PC-9 (cell line): ENCODE data around the gene ZNF462. TPM values are rescaled to one million over a fixed set of nuclear protein-coding genes. Genes with fewer than 3 reads are reported as not detected.

Experiments used
- BruUV-seq: library from RNA; stranded (reverse); fragments of 400-500 nt; replicated peaks from 2 replicates; lab custom pipeline; 2021; lab: Mats Ljungman, UMichigan
- CTCF ChIA-PET: fragments of 300-600 bp; sonication (Branson Sonifier 250); formaldehyde crosslinking; loops from one replicate; lab custom pipeline; 2022; ENCODE audit warnings: antibody characterized with exemption; lab: Charles Lee
- POLR2A ChIA-PET: fragments of 300-600 bp; sonication (Branson Sonifier 250); formaldehyde crosslinking; loops from one replicate; lab custom pipeline; 2022; ENCODE audit warnings: antibody characterized with exemption; ENCODE audit not compliant: unreplicated experiment; lab: Charles Lee
- DNase-seq, 2 experiments: peaks; one replicate each; pipeline versions ENCODE4 v3.0.0 to v3.0.0-alpha.2; 2015 to 2022; ENCODE audit warnings: mixed read lengths in 1 of 2
- H2AFZ ChIP-seq: fragments of 200-600 bp; sonication (generic); 2 replicates; pipeline ENCODE4 v1.8.1; 2017; ENCODE audit warnings: antibody characterized with exemption
- H3F3A ChIP-seq: fragments of 200-600 bp; sonication (generic); 2 replicates; pipeline ENCODE4 v1.8.1; 2017; ENCODE audit warnings: antibody characterized with exemption, mild to moderate bottlenecking, low read depth; ENCODE audit not compliant: insufficient read depth
- H3K27ac ChIP-seq: fragments of 200-600 bp; sonication (generic); 2 replicates; pipeline ENCODE4 v1.6.1; 2016; ENCODE audit warnings: mixed run types
- H3K27me3 ChIP-seq: fragments of 200-600 bp; sonication (generic); 2 replicates; pipeline ENCODE4 v1.6.1; 2016; ENCODE audit warnings: low read depth, mixed run types; ENCODE audit not compliant: insufficient read depth
- H3K36me3 ChIP-seq: fragments of 200-600 bp; sonication (generic); 2 replicates; pipeline ENCODE4 v1.6.1; 2016; ENCODE audit warnings: low read depth, mixed run types
- H3K4me1 ChIP-seq: fragments of 200-600 bp; sonication (generic); replicated peaks from 2 replicates; pipeline ENCODE4 v1.6.1; 2016; ENCODE audit warnings: mixed run types; ENCODE audit not compliant: insufficient read depth
- H3K4me2 ChIP-seq: fragments of 200-600 bp; sonication (generic); 2 replicates; pipeline ENCODE4 v1.6.1; 2017; ENCODE audit warnings: mixed run types
- H3K4me3 ChIP-seq: fragments of 200-600 bp; sonication (generic); 2 replicates; pipeline ENCODE4 v1.6.1; 2016; ENCODE audit warnings: mixed run types
- H3K79me2 ChIP-seq: fragments of 200-600 bp; sonication (generic); 2 replicates; pipeline ENCODE4 v1.6.1; 2017; ENCODE audit warnings: low read depth, mixed run types
- H3K9me2 ChIP-seq: fragments of 200-600 bp; sonication (generic); 2 replicates; pipeline ENCODE4 v1.8.1; 2017; ENCODE audit warnings: mild to moderate bottlenecking; ENCODE audit not compliant: insufficient read depth
- H3K9me3 ChIP-seq: fragments of 200-600 bp; sonication (generic); 2 replicates; pipeline ENCODE4 v1.8.1; 2016; ENCODE audit warnings: low read depth; ENCODE audit not compliant: insufficient read depth
- H4K20me1 ChIP-seq: fragments of 200-600 bp; sonication (generic); 2 replicates; pipeline ENCODE4 v1.8.1; 2017; ENCODE audit not compliant: insufficient read depth
- EZH2 ChIP-seq: fragments of 200-600 bp; sonication (generic); IDR thresholded peaks from 2 replicates; pipeline ENCODE4 v1.8.0; 2017; ENCODE audit warnings: antibody characterized with exemption, low read depth
- intact Hi-C: fragments of 100-400 bp; cut with micrococcal nuclease; formaldehyde crosslinking; loops from one replicate; pipeline ENCODE4 v1.10.0; 2022; ENCODE audit not compliant: unreplicated experiment
- total RNA-seq: library from RNA; stranded (reverse); gene quantifications from 2 replicates; pipeline ENCODE4 v1.2.3, GENCODE V29; 2021
- TF ChIP-seq, protein P1 (sequence below): fragments of 200-600 bp; sonication (generic); conservative IDR thresholded peaks from 2 replicates; pipeline ENCODE4 v1.6.1; 2017; ENCODE audit warnings: mixed run types, antibody characterized with exemption, mild to moderate bottlenecking, moderate library complexity

ZNF462 gene
- total RNA-seq, 1 experiment from 2014 or later, result 4.8 TPM

DNA sequence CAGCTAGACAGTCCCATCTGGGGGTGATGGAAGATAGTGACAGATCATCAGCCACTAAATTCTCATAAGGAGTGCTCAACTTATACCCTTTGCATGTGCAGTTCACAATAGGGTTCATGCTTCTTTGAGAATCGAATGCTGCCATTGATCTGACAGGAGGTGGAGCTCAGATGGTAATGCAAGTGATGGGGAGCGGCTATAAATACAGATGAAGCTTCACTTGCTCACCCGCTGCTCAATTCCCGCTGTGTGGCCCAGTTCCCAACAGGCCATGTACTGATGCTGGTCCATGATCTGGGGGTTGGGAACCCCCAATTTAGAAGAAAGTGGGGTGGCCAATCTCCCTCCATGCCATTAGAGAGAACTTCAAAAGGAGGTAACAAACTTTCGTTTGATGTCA lies 44.9 kb upstream of the ZNF462 start:
- ChIA-PET POLR2A (no interaction called here), CTCF (no interaction called here)
- intact Hi-C loops, result no loop called here
- TF ChIP-seq EZH2, result no peak
- TF ChIP-seq, protein P1, sequence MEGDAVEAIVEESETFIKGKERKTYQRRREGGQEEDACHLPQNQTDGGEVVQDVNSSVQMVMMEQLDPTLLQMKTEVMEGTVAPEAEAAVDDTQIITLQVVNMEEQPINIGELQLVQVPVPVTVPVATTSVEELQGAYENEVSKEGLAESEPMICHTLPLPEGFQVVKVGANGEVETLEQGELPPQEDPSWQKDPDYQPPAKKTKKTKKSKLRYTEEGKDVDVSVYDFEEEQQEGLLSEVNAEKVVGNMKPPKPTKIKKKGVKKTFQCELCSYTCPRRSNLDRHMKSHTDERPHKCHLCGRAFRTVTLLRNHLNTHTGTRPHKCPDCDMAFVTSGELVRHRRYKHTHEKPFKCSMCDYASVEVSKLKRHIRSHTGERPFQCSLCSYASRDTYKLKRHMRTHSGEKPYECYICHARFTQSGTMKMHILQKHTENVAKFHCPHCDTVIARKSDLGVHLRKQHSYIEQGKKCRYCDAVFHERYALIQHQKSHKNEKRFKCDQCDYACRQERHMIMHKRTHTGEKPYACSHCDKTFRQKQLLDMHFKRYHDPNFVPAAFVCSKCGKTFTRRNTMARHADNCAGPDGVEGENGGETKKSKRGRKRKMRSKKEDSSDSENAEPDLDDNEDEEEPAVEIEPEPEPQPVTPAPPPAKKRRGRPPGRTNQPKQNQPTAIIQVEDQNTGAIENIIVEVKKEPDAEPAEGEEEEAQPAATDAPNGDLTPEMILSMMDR, result no peak
- Histone ChIP-seq H3K9me2 (no peaks in the 10 kb centered on the region), H3K27ac (no peak overlapping the region), H3K4me1 (no peaks in the 10 kb centered on the region; the same call in 1 of the 2 replicates), H3K79me2 (no peaks in the 10 kb centered on the region), H3K4me3 (no peak overlapping the region), H3K27me3 (no peaks in the 10 kb centered on the region), H3F3A (no peaks in the 10 kb centered on the region), H4K20me1 (no peaks in the 10 kb centered on the region), H3K4me2 (no peak overlapping the region), H3K9me3 (no peaks in the 10 kb centered on the region; the same call in 1 of the 2 replicates), H3K36me3 (no peaks in the 10 kb centered on the region), H2AFZ (no peak overlapping the region)
- no TSS peak for BruUV-seq
- DNase-seq, result no peak

DNA sequence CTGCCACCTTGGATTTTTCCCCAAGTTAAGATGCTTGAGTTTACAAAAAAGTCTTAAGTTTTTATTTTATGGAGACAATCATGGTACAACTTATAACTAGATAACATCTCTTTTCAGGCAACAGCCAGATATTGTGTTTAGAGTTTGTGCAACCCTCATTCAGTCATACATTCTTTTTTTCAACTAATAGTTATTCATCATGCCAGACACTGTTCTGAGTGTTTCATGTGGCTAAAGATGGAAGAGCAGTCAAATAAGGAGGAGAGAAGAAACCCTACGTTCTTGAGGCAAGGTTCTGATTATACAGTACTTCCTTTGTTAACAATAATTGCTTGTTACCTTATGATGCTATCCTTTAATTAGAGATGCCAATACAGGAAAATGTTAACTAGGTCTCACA lies 42.1 kb upstream of the ZNF462 start:
- DNase-seq, result no peak
- Histone ChIP-seq H3K36me3 (no peaks in the 10 kb centered on the region), H3K4me2 (no peak overlapping the region), H2AFZ (no peak overlapping the region), H3K27ac (no peak overlapping the region), H3K4me3 (no peak overlapping the region), H3F3A (no peaks in the 10 kb centered on the region), H3K4me1 (no peaks in the 10 kb centered on the region; the same call in 1 of the 2 replicates), H3K9me2 (no peaks in the 10 kb centered on the region), H4K20me1 (no peaks in the 10 kb centered on the region), H3K79me2 (no peaks in the 10 kb centered on the region), H3K9me3 (no peaks in the 10 kb centered on the region), H3K27me3 (no peaks in the 10 kb centered on the region)
- intact Hi-C loops, result no loop called here
- CTCF ChIA-PET, result no interaction called here
- no peak for TF ChIP-seq EZH2
- TF ChIP-seq, protein P1, result no peak
- POLR2A ChIA-PET, result no interaction called here
- no TSS peak for BruUV-seq

DNA sequence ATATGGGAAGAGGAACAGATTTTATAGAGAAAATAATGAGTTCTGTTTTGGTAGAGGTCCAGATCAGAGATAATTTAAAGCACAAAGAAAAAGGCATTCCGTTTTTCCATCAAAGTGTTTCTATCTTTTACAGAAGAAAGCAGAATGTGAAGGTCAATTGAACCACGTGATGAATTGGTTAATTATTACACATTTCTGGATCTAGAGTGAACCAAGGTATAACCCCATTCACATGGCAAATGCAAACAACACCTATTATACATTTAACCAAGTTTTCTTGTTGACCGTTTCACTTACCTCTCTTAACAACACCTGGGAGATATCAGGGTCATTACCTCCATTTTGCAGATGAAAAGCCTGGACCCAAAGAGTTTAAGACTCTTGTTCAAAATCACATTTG lies 34.9 kb upstream of the ZNF462 start:
- no peaks in the 10 kb centered on the region for H3K9me3 ChIP-seq
- no peak for DNase-seq
- H2AFZ ChIP-seq, result no peak overlapping the region
- no peaks in the 10 kb centered on the region for H3K36me3 ChIP-seq
- no peaks in the 10 kb centered on the region for H3K9me2 ChIP-seq
- no peak overlapping the region for H3K4me3 ChIP-seq
- intact Hi-C loops, result no loop called here
- ChIA-PET POLR2A (no interaction called here), CTCF (no interaction called here)
- H3K27me3 ChIP-seq, result no peaks in the 10 kb centered on the region
- H3K27ac ChIP-seq, result no peak overlapping the region
- no peaks in the 10 kb centered on the region for H3F3A ChIP-seq
- H3K79me2 ChIP-seq, result no peaks in the 10 kb centered on the region
- BruUV-seq, result no TSS peak
- no peaks in the 10 kb centered on the region for H3K4me1 ChIP-seq
- no peak overlapping the region for H3K4me2 ChIP-seq
- TF ChIP-seq EZH2, result no peak
- TF ChIP-seq, protein P1, result no peak
- H4K20me1 ChIP-seq, result no peaks in the 10 kb centered on the region
